Hematopoietic multipotent progenitor cell treated with erythropoietin and hydrocortisone succinate and interleukin-3 and kit ligand, for 6 days (in vitro differentiated cells): ENCODE measurements around the gene MXD4.

Source experiments
- DNase-seq: peaks from one replicate; pipeline ENCODE4 v3.0.0-alpha.2; 2015

The MXD4 gene, protein sequence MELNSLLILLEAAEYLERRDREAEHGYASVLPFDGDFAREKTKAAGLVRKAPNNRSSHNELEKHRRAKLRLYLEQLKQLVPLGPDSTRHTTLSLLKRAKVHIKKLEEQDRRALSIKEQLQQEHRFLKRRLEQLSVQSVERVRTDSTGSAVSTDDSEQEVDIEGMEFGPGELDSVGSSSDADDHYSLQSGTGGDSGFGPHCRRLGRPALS

DNA sequence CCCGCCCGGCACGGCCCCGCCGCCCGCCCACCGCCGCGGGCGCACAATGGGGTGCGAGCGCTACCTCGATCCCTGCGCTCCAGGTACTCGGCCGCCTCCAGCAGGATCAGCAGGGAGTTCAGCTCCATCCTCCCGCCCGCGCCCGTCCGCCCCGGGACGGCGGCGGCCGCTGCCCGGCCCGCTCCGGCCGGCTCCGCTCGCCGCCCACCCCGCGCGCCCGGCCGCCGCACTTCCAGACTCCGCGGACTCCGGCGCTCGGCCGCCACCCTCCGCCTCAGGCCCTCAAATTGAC, at the start of gene MXD4:
MXD4 (minus strand) TSS at position 257 of the 292 bp plus-strand sequence; CDS start at position 128, 129 bp downstream.
- DNase-seq = no peak

DNA sequence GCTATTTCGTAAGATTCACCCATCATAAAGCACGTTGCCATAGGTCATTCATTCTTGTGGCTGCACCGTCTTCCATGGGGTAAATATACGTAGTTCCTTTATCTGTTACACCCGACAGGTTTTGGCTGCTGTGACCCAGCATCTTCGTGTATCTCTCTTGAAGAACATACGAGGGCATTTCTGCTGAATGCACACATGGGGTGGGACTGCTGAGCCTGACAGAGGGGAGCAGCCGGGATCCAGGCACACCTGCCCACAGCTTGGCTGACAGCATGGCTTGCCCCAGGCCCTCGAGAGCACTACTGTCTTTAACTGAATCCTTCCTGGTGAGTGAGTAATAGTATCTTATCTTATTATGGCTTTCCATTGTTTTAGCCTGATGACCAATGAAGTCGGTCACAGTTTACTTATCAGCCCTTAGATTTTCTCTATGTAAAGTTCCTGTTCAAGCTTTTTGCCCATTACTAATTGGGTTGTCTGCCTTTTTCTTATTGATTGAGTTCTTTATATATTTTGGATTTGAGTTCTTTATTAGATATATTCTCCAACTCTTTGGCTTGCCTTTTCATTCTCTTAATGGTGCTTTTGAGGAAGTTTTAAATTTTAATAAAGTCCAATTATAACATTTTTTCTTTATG, 45.0 kb upstream of the MXD4 start:
- no peak for DNase-seq

- DNase-seq = no peak
Measured at GRCh38 chr4:2305766-2306501, 44.0 kb upstream of the MXD4 start.

- DNase-seq = no peak
Measured at GRCh38 chr4:2304877-2305561, 43.1 kb upstream of the MXD4 start.

- no peak for DNase-seq
Measured at GRCh38 chr4:2304321-2304876, 42.5 kb upstream of the MXD4 start.

- no peak for DNase-seq
Measured at GRCh38 chr4:2303686-2304320, 41.9 kb upstream of the MXD4 start.

- DNase-seq = no peak
Measured at GRCh38 chr4:2303121-2303685, 41.3 kb upstream of the MXD4 start.

GRCh38 chr4:2302387-2303119, 40.6 kb upstream of the MXD4 start:
- no peak for DNase-seq

- no peak for DNase-seq
Measured at GRCh38 chr4:2301806-2302205, 39.9 kb upstream of the MXD4 start.

DNA sequence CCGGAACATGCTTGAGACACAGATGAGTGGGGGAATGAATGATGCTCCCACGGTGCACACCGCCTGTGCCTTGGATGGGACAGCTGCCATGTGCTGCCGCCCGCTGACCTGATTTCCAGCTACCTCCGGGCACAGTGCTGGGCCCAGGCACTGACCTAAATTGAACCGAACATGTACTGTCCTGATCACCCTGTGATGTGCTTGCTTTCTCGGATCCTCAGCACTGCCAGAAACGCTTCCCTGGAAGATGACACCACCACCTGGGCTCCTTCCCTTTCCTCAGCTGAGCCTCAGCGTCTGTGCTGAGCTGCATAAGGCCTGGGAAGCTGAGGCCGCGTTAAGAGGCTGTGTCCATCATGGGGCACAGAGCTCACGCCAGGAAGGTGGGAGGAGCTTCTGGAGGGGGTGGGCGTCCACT, 39.3 kb upstream of the MXD4 start:
- no peak for DNase-seq

DNA sequence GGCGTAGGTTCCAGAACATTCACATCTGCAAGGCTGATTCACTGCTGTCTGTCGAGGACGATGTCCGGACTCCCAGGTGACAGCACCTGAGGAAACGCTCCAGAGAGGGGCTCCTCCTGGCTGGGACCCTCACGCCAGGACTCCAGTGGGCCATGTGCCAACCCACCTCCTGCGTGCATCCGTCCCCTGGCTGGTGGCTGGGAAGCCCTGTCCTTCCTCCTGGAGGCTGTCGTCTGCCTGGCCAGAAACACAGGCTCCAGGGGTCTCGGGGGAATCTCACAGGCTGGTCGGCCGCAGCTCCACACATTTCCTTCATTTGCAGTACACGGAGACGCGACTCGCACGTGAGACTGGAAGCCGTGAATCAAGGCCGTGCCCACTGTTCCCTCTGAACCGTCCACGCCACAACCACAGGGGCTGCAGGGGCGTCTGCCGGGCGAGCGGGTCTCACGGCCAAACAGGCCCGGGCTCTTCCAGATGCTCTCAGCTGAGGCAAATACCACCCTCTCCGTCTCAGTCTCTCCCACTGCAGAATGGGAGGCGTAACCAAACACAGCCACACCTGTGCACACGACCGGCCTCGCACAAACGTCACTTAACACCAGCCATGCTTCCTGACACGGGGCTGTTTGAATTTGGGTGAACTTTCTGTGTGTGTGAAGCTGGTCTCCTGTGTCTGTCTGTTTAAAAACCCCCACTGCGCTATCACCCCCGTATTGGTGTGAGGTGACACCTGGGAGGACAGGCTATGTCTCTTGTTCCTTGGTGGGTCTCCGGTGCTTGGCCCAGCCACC, 38.7 kb upstream of the MXD4 start:
- DNase-seq = no peak

- DNase-seq = no peak
Measured at GRCh38 chr4:2299794-2300193, 37.9 kb upstream of the MXD4 start.

- no peak for DNase-seq
Measured at GRCh38 chr4:2298532-2298991, 36.7 kb upstream of the MXD4 start.

- no peak for DNase-seq
Measured at GRCh38 chr4:2297606-2298531, 36.0 kb upstream of the MXD4 start.

- DNase-seq = no peak
Measured at GRCh38 chr4:2296631-2297601, 35.0 kb upstream of the MXD4 start.

- DNase-seq = no peak
Measured at GRCh38 chr4:2295900-2296442, 34.1 kb upstream of the MXD4 start.

DNA sequence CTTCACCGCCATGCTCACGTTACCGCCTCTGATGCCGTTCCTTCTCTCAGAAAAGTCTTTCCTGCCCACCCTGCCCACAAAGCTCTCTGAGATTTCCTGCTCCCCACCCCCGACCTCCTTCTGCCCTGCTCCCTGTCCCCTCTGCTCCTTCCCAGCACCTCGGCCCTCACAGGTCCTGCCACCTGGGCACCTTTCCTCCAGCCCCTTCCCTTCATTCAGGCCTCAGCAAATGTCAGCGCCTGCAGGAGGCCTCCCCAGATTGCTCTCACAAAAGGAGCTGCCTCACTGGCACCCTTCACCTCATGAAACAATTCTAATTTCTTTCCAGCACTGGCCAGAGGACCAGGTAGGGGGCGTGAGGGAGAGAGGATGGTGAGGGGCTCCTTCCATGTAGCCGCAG, 33.6 kb upstream of the MXD4 start:
- DNase-seq = no peak

GRCh38 chr4:2292646-2293108, 30.8 kb upstream of the MXD4 start:
- DNase-seq = no peak
